Measurements from ENCODE around the gene RNF223.

Gene RNF223

GRCh38 chr1:1073743-1074587 is at the start of gene RNF223:
Gene RNF223, minus strand, starts transcription at chr1:1074306. Its CDS starts 1,740 bp downstream, at chr1:1072566.
- no peak for TF ChIP-seq GATA2 (IDR thresholded peaks at IDR 0.05; ENCODE audit: low read depth, low read length)
- TF ChIP-seq GATA3 (IDR thresholded peaks at IDR 0.05; ENCODE audit: low read depth, low read length): no peak

GRCh38 chr1:1122981-1123480 is 48.9 kb upstream of the RNF223 start:
- TF ChIP-seq GATA2 (IDR thresholded peaks at IDR 0.05; ENCODE audit: low read depth, low read length) (no peak), GATA3 (IDR thresholded peaks at IDR 0.05; ENCODE audit: low read depth, low read length) (no peak)

GRCh38 chr1:1122078-1122811 is 48.1 kb upstream of the RNF223 start:
- TF ChIP-seq GATA3 (IDR thresholded peaks at IDR 0.05; ENCODE audit: low read depth, low read length) (no peak), GATA2 (IDR thresholded peaks at IDR 0.05; ENCODE audit: low read depth, low read length) (no peak)

GRCh38 chr1:1121611-1122077 is 47.5 kb upstream of the RNF223 start:
- TF ChIP-seq GATA2 (IDR thresholded peaks at IDR 0.05; ENCODE audit: low read depth, low read length) (no peak), GATA3 (IDR thresholded peaks at IDR 0.05; ENCODE audit: low read depth, low read length) (no peak)

- TF ChIP-seq GATA3 (IDR thresholded peaks at IDR 0.05; ENCODE audit: low read depth, low read length) (no peak), GATA2 (IDR thresholded peaks at IDR 0.05; ENCODE audit: low read depth, low read length) (no peak)
These were observed 46.9 kb upstream of the RNF223 start for GRCh38 chr1:1120866-1121591.

- TF ChIP-seq GATA3 (IDR thresholded peaks at IDR 0.05; ENCODE audit: low read depth, low read length) (no peak), GATA2 (IDR thresholded peaks at IDR 0.05; ENCODE audit: low read depth, low read length) (no peak)
These were observed 46.0 kb upstream of the RNF223 start for GRCh38 chr1:1120096-1120495.

GRCh38 chr1:1119272-1119890 is 45.3 kb upstream of the RNF223 start:
- no peak for TF ChIP-seq GATA2 (IDR thresholded peaks at IDR 0.05; ENCODE audit: low read depth, low read length)
- no peak for TF ChIP-seq GATA3 (IDR thresholded peaks at IDR 0.05; ENCODE audit: low read depth, low read length)

- TF ChIP-seq GATA3 (IDR thresholded peaks at IDR 0.05; ENCODE audit: low read depth, low read length): no peak
- TF ChIP-seq GATA2 (IDR thresholded peaks at IDR 0.05; ENCODE audit: low read depth, low read length): no peak
These were observed 44.7 kb upstream of the RNF223 start for GRCh38 chr1:1118876-1119220.

- no peak for TF ChIP-seq GATA2 (IDR thresholded peaks at IDR 0.05; ENCODE audit: low read depth, low read length)
- no peak for TF ChIP-seq GATA3 (IDR thresholded peaks at IDR 0.05; ENCODE audit: low read depth, low read length)
These were observed 44.1 kb upstream of the RNF223 start for GRCh38 chr1:1118011-1118875.

GRCh38 chr1:1117469-1117831 is 43.3 kb upstream of the RNF223 start:
- TF ChIP-seq GATA2 (IDR thresholded peaks at IDR 0.05; ENCODE audit: low read depth, low read length) (no peak), GATA3 (IDR thresholded peaks at IDR 0.05; ENCODE audit: low read depth, low read length) (no peak)

GRCh38 chr1:1116701-1117468 is 42.8 kb upstream of the RNF223 start:
- TF ChIP-seq GATA3 (IDR thresholded peaks at IDR 0.05; ENCODE audit: low read depth, low read length) (no peak), GATA2 (IDR thresholded peaks at IDR 0.05; ENCODE audit: low read depth, low read length) (no peak)
